Activated T-cell treated with anti-CD3 and anti-CD28 coated beads for 48 hours (primary cell): ENCODE data around the gene MAJIN.

Source experiments
- DNase-seq: peaks from one replicate; pipeline ENCODE4 v3.0.0-alpha.2; 2020; ENCODE audit warnings: low read depth

MAJIN gene

GRCh38 chr11:64911689-64912088 lies 60.2 kb downstream of the MAJIN start:
- no peak for DNase-seq

GRCh38 chr11:64911142-64911541 lies 60.8 kb downstream of the MAJIN start:
- no peak for DNase-seq

- DNase-seq = no peak
These were observed 61.3 kb downstream of the MAJIN start for GRCh38 chr11:64910451-64911093.

GRCh38 chr11:64909653-64910343 lies 62.1 kb downstream of the MAJIN start:
- no peak for DNase-seq

- no peak for DNase-seq
These were observed 63.1 kb downstream of the MAJIN start for GRCh38 chr11:64908766-64909165.

- DNase-seq = no peak
These were observed 65.6 kb downstream of the MAJIN start for GRCh38 chr11:64906314-64906635.

- DNase-seq = no peak
These were observed 66.2 kb downstream of the MAJIN start for GRCh38 chr11:64905516-64906313.

GRCh38 chr11:64903291-64903833 lies 68.5 kb downstream of the MAJIN start:
- DNase-seq = no peak

- no peak for DNase-seq
These were observed 69.6 kb downstream of the MAJIN start for GRCh38 chr11:64902102-64902900.

GRCh38 chr11:64900774-64901173 lies 71.1 kb downstream of the MAJIN start:
- no peak for DNase-seq

- no peak for DNase-seq
These were observed 71.6 kb downstream of the MAJIN start for GRCh38 chr11:64900263-64900678.

GRCh38 chr11:64898541-64898940 lies 73.4 kb downstream of the MAJIN start:
- no peak for DNase-seq

GRCh38 chr11:64898076-64898445 lies 73.8 kb downstream of the MAJIN start:
- no peak for DNase-seq

GRCh38 chr11:64897381-64898075 lies 74.4 kb downstream of the MAJIN start:
- no peak for DNase-seq

GRCh38 chr11:64896448-64897022 lies 75.4 kb downstream of the MAJIN start:
- no peak for DNase-seq

- no peak for DNase-seq
These were observed 77.0 kb downstream of the MAJIN start for GRCh38 chr11:64894812-64895452.

GRCh38 chr11:64894070-64894811 lies 77.7 kb downstream of the MAJIN start:
- peak; percentile 87 for DNase-seq

GRCh38 chr11:64893194-64894069 lies 78.5 kb downstream of the MAJIN start:
- DNase-seq = no peak

GRCh38 chr11:64892838-64893193 lies 79.1 kb downstream of the MAJIN start:
- DNase-seq = no peak
